Body of pancreas (tissue), 4 donors: Measurements from ENCODE around the gene POMT2.

Source experiments
- CTCF ChIP-seq, 7 experiments: fragments of 450-650 bp in 4 of 7; fragments of 200-600 bp in 3 of 7; sonication (generic) in 3 of 7; IDR thresholded peaks; one replicate each; pipeline ENCODE4 v1.5.1; 2016 to 2019; ENCODE audit warnings: antibody characterized with exemption in 7 of 7
- POLR2A ChIP-seq, 3 donors: fragments of 450-650 bp; IDR thresholded peaks; one replicate each; pipeline ENCODE4 v1.6.1; 2016; ENCODE audit warnings: antibody characterized with exemption in 3 of 3, mild to moderate bottlenecking in 2 of 3

DNA sequence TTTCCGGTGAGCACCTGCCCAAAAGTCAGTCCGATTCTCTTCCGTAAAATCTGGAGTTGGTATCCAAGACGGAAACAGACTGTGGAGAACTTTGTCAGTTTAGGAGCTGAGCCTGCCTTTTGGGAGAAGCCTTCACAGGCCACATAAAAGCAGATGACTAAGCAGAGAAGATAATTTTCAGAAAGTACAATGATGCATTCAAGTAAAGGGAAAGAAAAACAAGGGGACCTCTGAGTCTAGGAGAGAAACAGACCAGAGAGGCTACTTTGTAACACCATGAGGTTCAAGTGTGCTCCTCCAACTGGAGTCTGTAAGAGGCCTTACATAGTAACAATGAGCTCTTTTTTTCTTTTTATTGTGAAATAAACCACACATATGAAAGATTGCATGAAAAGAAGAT is 35.1 kb upstream of the POMT2 start:
- TF ChIP-seq CTCF (IDR thresholded peaks at IDR 0.05) (no peak), POLR2A (IDR thresholded peaks at IDR 0.05) (no peak)
